ENCODE measurements around the gene WASF3. TPM values are rescaled to one million over a fixed set of nuclear protein-coding genes. Genes with fewer than 3 reads are reported as not detected.

WASF3 gene
- total and polyA plus RNA-seq, 2 experiments from 2014 or later = 9.9 to 20.7 TPM

- no peak for TF ChIP-seq CTCF (conservative IDR thresholded peaks at IDR 0.05; ENCODE audit: low read depth in 2 of 2)
These were observed 12.8 kb upstream of the WASF3 start (continued) for GRCh38 chr13:26544707-26545106.

GRCh38 chr13:26548205-26548765, 9.2 kb upstream of the WASF3 start:
- Histone ChIP-seq H3K4me3 (no peak overlapping the region), H2AFZ (no peak overlapping the region)
- H3K4me1 Mint-ChIP-seq = no peaks in the 10 kb centered on the region

More at GRCh38 chr13:26548205-26548765, 9.2 kb upstream of the WASF3 start:
- H3K9me3 Mint-ChIP-seq = no peaks in the 10 kb centered on the region
- Histone ChIP-seq H4K20me1 (replicated peaks; ENCODE audit: insufficient read depth) (no peaks in the 10 kb centered on the region), H3K9me2 (ENCODE audit: insufficient read depth) (no peaks in the 10 kb centered on the region), H3K4me1 (ENCODE audit: insufficient read depth) (no peaks in the 10 kb centered on the region), H3K27ac (ENCODE audit: low read depth) (no peak overlapping the region), H3K27me3 (ENCODE audit: insufficient read depth) (no peaks in the 10 kb centered on the region), H3K4me2 (no peak overlapping the region), H3K79me2 (replicated peaks; ENCODE audit: insufficient read depth) (no peaks in the 10 kb centered on the region), H3K36me3 (ENCODE audit: insufficient read depth) (no peaks in the 10 kb centered on the region), H3F3A (replicated peaks; ENCODE audit: low read depth) (no peaks in the 10 kb centered on the region)
- H3K27ac Mint-ChIP-seq = no peak overlapping the region
- no peak overlapping the region for H3K4me3 Mint-ChIP-seq
- ATAC-seq = no peak
- H3K27me3 Mint-ChIP-seq (ENCODE audit: insufficient read depth, low read depth, poor library complexity) = peaks cover 3% of the 10 kb centered on the region
- no peaks in the 10 kb centered on the region for H3K36me3 Mint-ChIP-seq (ENCODE audit: low read depth)
- no peak for DNase-seq (ENCODE audit: low spot score)
- TF ChIP-seq JUNB (IDR thresholded peaks at IDR 0.05; ENCODE audit: unreplicated experiment) (no peak), NANOG (IDR thresholded peaks at IDR 0.05; ENCODE audit: borderline replicate concordance) (no peak), STAT1 (IDR thresholded peaks at IDR 0.05; ENCODE audit: unreplicated experiment) (no peak), EZH2phosphoT487 (IDR thresholded peaks at IDR 0.05; ENCODE audit: unreplicated experiment) (no peak), ZNF331 (CRISPR knock-in tag; IDR thresholded peaks at IDR 0.05; ENCODE audit: low read depth) (no peak), ETS1 (IDR thresholded peaks at IDR 0.05) (no peak), CTCF (conservative IDR thresholded peaks at IDR 0.05; ENCODE audit: low read depth in 2 of 2) (no peak), ZNF114 (CRISPR knock-in tag; IDR thresholded peaks at IDR 0.05) (no peak), REST (IDR thresholded peaks at IDR 0.05; ENCODE audit: unreplicated experiment) (no peak)

Measured in GM23338 (cell line).